Dermis blood vessel endothelial cell (primary cell): ENCODE measurements around the gene DPEP1. TPM values are rescaled to one million over a fixed set of nuclear protein-coding genes. Genes with fewer than 3 reads are reported as not detected.
"Not testable (repeated sequence)": the region's sequence is repeated elsewhere in the genome, so short reads cannot be mapped to it uniquely, and the experiment has no call there.

ENCODE experiments used
- DNase-seq: peaks from one replicate; pipeline ENCODE4 v3.0.0; 2010
- total RNA-seq: library from RNA; depleted of rRNA; stranded (reverse); fragments of >200 nt; gene quantifications from 2 replicates; pipeline ENCODE4 v1.2.3, GENCODE V29; 2014

Gene DPEP1
- total RNA-seq, 1 donor from 2014 or later = 2.7 TPM

DNA sequence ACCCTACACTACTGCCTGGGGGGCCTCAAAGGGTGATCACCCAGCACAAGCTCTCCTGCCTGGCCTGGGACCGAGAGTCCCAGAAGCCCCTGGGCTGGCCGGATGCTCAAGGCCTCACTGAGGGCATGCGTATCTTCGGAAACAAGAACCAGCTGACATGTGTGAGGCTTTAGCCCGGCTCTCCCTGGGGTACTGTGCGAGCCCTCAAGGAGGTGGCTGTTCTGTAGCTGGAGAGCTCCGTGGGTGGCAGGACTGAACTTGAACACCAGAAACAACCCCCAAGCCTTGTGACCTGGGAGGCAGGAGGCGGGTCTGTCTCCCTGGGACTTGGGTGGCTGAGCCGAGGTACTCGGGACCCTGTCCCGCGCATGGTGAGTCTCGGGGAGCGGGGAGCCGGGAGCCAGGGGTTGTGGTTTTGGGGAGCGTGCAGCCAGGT is 7.0 kb downstream of the DPEP1 start:
- DNase-seq = no peak

DNA sequence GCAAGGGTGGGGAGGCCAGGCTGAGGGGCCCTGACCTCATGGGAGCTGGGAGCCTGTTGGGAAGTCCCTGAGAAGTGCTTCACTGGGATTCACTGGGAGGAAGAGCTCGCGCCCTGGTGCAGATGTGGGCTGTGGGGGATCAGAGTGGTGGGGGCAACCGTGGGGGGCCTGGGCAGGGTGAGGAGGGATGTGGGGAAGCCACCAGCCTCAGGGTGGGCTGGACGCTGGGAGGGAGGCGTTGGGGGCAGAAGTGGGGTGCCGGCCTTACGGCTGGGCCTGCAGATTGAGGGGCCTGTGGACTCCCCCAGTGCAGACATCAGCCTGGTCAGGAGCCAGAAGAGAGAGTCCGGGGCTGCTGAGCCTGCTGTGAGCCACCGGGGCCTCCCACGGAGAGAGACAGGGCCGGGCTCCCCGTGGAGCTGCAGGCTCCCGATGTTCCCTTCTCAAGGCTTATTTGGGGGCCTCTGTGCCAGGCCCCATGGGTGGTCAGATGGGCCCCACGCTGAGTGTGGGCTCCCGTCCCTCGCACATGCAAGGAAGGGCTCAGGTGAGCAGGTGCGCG is 7.8 kb downstream of the DPEP1 start:
- no peak for DNase-seq

GRCh38 chr16:89621698-89622409 is 8.4 kb downstream of the DPEP1 start:
- no peak for DNase-seq

GRCh38 chr16:89623511-89624261 is 10.2 kb downstream of the DPEP1 start:
- peak; percentile 70 for DNase-seq

DNA sequence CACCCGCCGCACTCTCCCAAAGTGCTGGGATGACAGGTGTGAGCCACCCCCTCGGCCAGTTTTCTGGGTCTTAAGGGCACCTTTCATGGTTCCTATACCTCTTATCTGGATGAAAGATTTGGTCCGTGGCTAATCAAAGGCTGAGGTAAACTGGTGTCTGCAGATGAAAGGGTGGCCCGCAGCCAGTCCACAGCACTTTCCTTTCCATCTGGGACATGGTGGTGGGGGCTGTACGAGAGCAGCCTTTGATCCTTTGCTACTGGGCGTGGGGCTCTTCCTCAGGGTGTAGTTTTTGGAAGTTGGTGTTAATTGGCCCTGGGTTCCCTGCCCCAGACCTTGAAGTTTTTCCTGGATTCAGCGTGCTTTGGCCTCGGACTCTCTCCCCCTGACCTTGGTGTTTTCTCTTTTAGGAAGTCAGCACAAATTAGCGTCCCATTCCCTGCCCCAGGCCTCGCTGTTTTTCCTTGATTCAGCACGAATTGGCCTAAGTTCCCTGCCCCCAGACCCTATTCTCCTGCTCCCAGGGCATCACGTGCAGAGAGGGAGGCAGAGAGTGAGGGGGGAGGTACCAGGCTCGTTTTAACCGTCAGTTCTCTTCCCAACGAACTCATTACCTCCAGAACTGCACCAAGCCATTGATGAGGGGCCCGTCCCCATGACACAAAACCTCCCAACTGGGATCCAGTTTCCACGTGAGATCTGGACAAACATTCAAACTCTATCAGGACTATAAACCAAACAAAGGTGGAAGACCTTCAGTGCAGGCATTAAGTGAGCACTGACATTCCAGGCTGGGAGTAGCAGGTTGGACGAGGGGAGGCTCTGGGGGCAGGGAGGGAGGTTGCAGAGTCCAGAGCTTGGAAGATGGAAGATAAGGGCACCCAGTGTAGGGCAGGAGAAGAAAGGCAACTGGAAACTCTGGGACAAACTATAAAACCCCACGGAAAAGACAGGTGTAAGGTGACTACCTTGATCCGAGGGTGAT is 11.6 kb downstream of the DPEP1 start:
- no peak for DNase-seq

GRCh38 chr16:89629827-89630610 is 16.6 kb downstream of the DPEP1 start:
- DNase-seq = no peak

DNA sequence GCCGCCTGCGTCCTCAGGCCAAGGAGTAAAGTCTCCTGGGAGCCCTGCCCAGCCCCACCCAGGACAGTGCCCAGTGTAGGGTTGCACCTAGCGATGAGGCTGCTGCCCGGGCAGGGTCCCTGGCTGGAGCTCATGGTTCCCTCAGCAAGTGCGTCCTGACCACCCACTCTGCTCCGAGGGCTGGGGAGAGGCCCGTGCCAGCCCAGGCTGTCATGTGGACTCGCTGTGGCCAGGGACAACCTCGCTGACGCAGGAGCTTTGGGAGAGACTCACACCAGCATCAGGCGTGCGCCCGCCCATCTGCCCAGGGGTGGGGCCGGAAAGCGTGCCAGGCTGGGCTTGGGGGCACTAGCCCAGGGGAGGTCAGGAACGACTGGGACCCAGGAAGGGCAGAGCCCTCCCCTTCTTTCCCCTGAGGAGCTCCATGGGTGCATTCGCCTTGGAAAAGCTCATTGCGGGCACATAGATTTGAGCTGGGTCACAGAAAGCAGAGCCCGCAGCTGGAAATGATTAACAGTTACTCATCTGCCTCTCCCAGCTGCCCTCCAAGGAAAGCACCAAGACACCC is 19.7 kb downstream of the DPEP1 start:
- DNase-seq = no peak

DNA sequence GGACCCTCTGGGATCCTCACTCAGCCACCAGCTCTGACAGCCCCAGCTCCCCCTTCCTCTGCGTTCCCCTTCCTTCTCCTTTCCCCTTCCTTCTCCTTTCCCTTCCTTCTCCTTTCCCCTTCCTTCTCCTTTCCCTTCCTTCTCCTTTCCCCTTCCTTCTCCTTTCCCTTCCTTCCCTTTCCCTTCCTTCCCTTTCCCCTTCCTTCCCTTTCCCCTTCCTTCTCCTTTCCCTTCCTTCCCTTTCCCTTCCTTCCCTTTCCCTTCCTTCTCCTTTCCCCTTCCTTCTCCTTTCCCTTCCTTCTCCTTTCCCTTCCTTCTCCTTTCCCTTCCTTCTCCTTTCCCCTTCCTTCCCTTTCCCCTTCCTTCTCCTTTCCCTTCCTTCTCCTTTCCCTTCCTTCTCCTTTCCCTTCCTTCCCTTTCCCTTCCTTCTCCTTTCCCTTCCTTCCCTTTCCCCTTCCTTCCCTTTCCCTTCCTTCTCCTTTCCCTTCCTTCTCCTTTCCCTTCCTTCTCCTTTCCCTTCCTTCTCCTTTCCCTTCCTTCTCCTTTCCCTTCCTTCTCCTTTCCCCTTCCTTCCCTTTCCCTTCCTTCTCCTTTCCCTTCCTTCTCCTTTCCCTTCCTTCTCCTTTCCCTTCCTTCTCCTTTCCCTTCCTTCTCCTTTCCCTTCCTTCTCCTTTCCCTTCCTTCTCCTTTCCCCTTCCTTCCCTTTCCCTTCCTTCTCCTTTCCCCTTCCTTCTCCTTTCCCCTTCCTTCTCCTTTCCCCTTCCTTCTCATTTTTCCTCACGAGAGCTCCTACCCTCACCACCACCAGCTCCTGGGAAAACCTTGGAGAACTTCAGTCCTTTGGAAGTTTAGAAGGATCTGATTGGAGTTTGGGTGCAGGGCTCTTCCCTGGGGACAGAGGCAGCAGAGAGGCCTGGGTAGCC is 21.3 kb downstream of the DPEP1 start:
- DNase-seq = not testable (repeated sequence)

DNA sequence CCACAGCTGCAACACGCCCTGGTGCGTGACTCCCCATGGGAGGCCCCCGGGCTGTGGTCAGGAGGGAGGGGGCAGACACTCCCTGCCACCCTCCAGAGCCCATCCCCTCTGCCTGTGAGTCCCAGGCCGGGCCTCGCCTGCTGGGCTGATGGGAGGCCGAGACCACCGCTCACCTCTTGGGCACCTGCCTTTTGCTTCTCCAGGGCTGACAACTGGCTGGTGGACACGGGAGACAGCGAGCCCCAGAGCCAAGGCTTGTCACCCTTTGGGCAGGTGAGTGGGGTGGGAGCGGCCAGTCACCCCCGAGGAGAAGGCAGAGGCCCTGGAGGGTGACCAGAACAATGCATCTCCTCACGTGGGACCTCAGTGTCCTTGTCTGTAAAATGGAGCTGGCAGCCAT is 23.2 kb downstream of the DPEP1 start:
- DNase-seq = no peak

DNA sequence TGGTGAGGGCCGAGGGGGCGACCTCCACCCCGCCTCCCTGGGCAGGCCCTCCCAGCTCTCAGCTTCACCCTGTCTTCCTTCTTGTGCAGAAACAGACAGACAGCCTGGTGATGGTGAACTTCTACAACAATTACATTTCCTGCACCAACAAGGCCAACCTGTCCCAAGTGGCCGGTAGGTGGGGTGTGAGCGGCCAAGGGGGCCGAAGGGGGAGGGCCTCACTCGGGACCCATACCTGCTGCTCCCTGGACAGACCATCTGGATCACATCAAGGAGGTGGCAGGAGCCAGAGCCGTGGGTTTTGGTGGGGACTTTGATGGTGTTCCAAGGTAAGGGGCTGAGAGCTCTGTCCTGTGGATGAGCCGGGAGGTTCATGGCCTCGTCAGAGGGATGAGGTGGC is 23.9 kb downstream of the DPEP1 start:
- no peak for DNase-seq

GRCh38 chr16:89638455-89638854 is 25.0 kb downstream of the DPEP1 start:
- no peak for DNase-seq

DNA sequence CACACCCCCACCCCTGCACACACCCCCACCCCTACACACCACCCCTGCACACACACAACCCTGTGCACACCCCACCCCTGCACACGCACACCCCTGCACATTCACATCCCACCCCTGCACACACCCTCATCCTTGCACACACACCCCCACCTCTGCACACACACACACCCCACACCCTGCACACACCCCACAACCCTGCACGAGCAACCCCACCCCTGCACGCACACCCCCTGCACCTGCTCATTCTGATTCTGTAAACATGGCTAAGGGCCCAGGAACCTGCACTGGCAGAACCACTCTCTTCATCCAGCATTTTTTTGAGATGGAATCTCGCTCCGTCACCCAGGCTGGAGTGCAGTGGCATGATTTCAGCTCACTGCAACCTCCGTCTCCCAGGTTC is 25.9 kb downstream of the DPEP1 start:
- DNase-seq = no peak

- DNase-seq = no peak
Measured at GRCh38 chr16:89641458-89642119, 28.1 kb downstream of the DPEP1 start.

GRCh38 chr16:89642574-89642973 is 29.1 kb downstream of the DPEP1 start:
- DNase-seq = no peak

DNA sequence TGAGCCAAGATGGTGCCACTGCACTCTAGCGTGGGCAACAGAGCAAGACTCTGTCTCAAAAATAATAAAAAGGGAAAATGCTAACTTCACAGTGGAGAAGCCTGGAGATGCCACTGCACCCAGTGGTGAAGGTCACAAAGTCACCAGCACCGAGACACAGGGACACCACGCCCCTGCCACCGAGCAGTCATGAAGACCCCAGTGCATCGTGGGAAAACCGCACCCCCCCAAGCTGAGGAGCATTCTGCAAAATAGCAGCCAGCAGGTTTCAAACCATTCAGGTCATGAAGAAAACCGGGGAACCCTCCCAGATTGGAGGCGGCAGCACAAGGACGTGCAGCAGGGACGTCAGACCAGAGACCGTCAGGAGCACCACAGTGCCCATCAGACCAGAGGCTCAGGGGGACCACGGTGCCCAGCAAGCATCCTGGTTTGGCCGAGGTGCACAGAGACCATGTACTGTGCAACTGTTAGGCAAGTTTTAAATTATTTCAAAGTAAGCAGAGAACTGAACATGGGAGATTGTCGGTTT is 30.4 kb downstream of the DPEP1 start:
- no peak for DNase-seq

- no peak for DNase-seq
Measured at GRCh38 chr16:89645122-89645521, 31.7 kb downstream of the DPEP1 start.

DNA sequence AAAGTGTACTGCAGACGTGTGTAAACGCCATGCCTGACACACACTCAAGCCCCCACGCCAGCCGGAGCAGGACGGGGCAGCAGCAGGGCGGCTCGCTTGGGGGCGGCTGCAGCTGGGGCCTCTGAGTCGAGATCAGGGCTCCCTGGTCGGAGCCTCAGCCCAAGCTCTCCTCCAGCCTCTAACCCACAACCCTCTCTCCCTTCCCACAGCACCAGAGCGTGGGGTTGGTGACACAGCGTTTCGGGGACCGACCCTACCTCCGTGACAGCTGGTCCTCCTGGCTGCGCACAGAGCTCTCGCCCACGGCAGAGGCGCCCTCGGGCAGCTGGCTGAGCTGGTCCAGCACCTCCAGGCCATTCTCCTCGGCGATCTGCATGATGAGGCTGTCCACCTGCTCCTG is 32.8 kb downstream of the DPEP1 start:
- DNase-seq = no peak

DNA sequence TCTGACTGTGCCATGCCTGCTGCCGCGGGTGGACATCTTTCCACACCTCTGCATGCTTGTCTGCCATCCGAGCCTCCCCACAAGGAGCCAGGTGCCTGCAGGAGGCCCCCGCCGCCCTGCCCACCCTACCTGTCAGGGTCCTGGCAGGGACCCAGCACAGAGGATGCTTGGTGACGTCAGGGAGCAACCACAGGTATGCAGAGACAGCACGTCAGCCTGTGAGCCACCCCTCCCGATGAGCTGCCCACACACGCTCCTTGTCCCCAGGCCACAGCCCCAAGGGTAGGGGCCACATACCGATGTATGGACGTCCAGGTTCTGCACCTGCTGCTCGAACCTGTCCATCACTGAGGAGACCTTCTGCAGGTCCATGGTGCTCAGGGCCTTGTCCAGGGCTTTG is 33.5 kb downstream of the DPEP1 start:
- DNase-seq = no peak

DNA sequence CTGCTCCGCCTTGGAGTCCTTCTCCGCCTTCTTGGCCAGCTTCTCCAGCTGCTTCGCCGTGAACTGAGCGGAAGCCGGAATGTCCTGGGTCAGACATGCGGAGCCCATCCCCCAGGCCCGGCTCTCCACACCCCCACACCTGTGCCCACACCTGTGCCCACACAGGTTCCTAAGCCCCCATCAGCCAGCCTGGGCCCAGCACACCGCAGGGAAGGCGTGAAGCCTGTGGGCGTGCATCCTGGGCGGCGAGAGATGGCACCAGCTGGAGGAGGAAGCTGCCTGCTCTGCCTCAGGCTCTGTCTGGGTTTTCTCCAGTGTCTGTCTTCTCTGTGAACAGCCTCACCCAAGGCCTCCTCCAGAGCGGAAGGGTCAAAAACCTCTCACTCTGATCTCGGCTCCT is 38.1 kb downstream of the DPEP1 start:
- DNase-seq = no peak
